Muscle of leg (tissue), 11 donors: ENCODE measurements around the gene TTC8. TPM values are rescaled to one million over a fixed set of nuclear protein-coding genes. Genes with fewer than 3 reads are reported as not detected.

ENCODE experiments used
- DNase-seq: peaks from one replicate; pipeline ENCODE4 v3.0.0; 2013
- H3K27ac ChIP-seq: one replicate; pipeline ENCODE4 v1.5.1; 2013; ENCODE audit warnings: mild to moderate bottlenecking, low read length, control low read depth
- H3K27me3 ChIP-seq: one replicate; pipeline ENCODE4 v1.6.1; 2013; ENCODE audit warnings: low read length; ENCODE audit not compliant: control insufficient read depth, insufficient read depth
- H3K36me3 ChIP-seq: one replicate; pipeline ENCODE4 v1.6.1; 2013; ENCODE audit warnings: low read length; ENCODE audit not compliant: control insufficient read depth, insufficient read depth
- H3K4me1 ChIP-seq: one replicate; pipeline ENCODE4 v1.6.1; 2013; ENCODE audit warnings: low read length; ENCODE audit not compliant: control insufficient read depth, insufficient read depth
- H3K4me3 ChIP-seq: one replicate; pipeline ENCODE4 v1.5.1; 2013; ENCODE audit warnings: low read length, control low read depth
- H3K9me3 ChIP-seq: replicated peaks from 2 replicates; pipeline ENCODE4 v1.6.1; 2013; ENCODE audit warnings: low read depth, low read length; ENCODE audit not compliant: control insufficient read depth
- WGBS: methylation state at CpG from one replicate; pipeline ENCODE4 v1.1.5; 2013; ENCODE audit warnings: missing lambda C conversion rate; ENCODE audit not compliant: insufficient coverage; 5-methylcytosine and 5-hydroxymethylcytosine counted together
- polyA plus RNA-seq, 8 donors: library from polyadenylated mRNA; unstranded; fragments of 120-200 nt; gene quantifications; one replicate each; pipeline versions ENCODE4 v1.2.1 to v1.2.3, GENCODE V29; 2013; ENCODE audit warnings: inconsistent platforms in 1 of 8, low replicate concordance in 1 of 8; ENCODE audit not compliant: insufficient read length in 8 of 8, insufficient read depth in 1 of 8
- total RNA-seq: library from RNA; stranded (reverse); fragments of 120-200 nt; gene quantifications from one replicate; pipeline ENCODE4 v1.2.4, GENCODE V29; 2013

TTC8 gene
- total and polyA plus RNA-seq, 9 donors: 14.4 to 19.2 (median 15.9) TPM

DNA sequence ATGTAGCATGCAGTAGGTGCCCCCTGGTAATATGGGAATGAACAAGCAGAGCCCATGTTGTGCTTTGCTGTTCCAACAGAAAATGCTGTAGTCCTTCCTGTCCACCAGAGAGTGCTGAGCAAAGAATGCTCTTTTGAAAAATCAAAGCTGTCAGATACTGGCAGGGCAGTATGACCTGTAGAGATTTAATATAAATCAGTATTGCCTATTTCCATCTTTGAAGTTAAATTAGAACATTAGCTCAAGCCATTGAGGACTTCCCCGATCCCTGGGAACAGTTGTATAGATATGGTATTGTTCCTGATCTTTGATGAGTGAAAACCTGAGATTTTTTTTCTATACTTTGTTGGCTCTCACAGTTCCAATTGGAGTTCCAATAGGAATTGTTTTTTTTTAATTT is 13.0 kb downstream of the TTC8 start:
- no peak for DNase-seq
- no CpG with 5 or more reads among the region's 1 CpG for WGBS
- Histone ChIP-seq H3K27me3 (no peaks in the 10 kb centered on the region), H3K4me1 (no peaks in the 10 kb centered on the region), H3K9me3 (no peaks in the 10 kb centered on the region), H3K36me3 (no peaks in the 10 kb centered on the region), H3K27ac (no peak overlapping the region), H3K4me3 (no peak overlapping the region)

DNA sequence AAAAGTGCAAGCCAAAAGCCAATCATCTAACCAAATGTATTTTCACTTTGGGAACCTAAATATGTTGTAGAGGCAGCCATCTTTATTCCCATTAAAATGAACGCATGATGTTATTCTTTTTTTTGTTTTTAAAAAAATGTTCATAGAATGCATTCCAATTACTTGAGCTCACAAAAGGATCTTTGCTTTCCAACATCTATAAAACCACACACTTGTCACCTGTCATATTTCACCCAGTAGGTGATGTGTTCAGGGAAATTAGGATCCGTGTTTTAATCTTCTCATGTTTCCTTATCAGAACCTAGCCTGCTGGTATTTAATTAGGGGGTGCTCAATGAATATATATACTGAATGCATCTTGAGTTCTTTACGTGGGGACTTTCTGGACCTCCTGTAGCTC is 13.6 kb downstream of the TTC8 start:
- Histone ChIP-seq H3K27me3 (no peaks in the 10 kb centered on the region), H3K4me3 (no peak overlapping the region), H3K36me3 (no peaks in the 10 kb centered on the region), H3K9me3 (no peaks in the 10 kb centered on the region), H3K27ac (no peak overlapping the region), H3K4me1 (no peaks in the 10 kb centered on the region)
- no peak for DNase-seq
- no CpG with 5 or more reads among the region's 3 CpGs for WGBS

DNA sequence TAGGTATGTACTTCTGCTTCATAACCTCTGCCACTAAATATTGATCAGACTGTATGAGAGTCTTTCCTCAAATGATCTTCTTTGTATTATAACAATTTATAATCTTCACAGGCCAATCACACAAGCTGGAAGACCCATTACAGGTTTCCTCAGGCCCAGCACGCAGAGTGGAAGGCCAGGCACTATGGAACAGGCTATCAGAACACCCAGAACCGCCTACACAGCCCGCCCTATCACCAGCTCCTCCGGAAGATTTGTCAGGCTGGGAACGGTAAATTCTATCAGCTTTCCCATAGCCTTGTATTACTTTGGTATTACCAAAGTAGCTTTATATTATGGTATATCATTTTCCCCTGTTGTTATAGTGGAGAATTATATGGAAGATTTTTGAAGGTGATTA is 16.5 kb downstream of the TTC8 start:
- H3K9me3 ChIP-seq: no peaks in the 10 kb centered on the region
- no peaks in the 10 kb centered on the region for H3K36me3 ChIP-seq
- 100% methylated on average over 1 of the region's 5 CpGs for WGBS
- no peak overlapping the region for H3K27ac ChIP-seq
- no peaks in the 10 kb centered on the region for H3K4me1 ChIP-seq
- no peaks in the 10 kb centered on the region for H3K27me3 ChIP-seq
- H3K4me3 ChIP-seq: no peak overlapping the region
- DNase-seq: no peak

DNA sequence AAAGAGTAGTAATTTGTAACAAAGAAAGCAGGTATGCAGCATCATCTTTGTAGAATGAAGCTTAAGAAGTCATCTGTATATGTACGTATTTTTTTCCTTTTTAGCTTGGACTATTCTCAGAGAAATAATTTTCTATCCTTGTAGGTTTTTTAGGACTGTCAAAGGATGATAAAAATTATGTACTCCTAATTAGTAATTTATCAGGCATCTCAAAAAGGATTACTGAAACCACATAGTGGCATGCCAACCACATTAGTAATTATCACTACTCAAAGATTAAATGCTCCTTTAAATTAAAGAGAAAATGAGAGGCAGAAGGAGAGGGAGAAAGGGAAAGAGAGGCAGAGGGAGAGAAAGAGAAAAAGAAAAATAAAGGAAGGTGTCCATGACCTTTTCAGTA is 17.3 kb downstream of the TTC8 start:
- no peaks in the 10 kb centered on the region for H3K9me3 ChIP-seq
- H3K27me3 ChIP-seq: no peaks in the 10 kb centered on the region
- no peak for DNase-seq
- H3K36me3 ChIP-seq: no peaks in the 10 kb centered on the region
- no peak overlapping the region for H3K27ac ChIP-seq
- no peak overlapping the region for H3K4me3 ChIP-seq
- no CpG with 5 or more reads among the region's 1 CpG for WGBS
- H3K4me1 ChIP-seq: no peaks in the 10 kb centered on the region

DNA sequence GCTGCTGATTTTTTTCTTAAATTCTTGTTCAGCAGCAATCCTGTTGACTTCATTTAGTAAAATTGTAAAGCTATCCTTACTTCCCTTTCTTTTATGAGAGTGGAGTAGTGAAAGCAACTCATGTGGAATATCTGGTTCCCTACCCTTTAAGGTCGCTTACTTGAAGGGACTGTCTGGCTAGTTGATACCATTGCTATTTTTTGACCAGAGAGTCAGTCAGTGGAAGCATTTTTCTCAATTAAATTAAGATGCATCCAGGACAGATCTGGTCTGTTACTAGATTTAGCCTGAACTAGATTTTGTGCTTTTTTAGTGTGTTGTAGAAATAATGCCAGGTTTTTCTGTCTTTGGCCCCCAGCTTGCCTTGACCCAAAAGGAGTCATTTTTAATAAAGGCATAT is 18.0 kb downstream of the TTC8 start:
- no CpG with 5 or more reads among the region's 1 CpG for WGBS
- Histone ChIP-seq H3K4me3 (no peak overlapping the region), H3K36me3 (no peaks in the 10 kb centered on the region), H3K4me1 (no peaks in the 10 kb centered on the region), H3K27me3 (no peaks in the 10 kb centered on the region), H3K27ac (no peak overlapping the region), H3K9me3 (no peaks in the 10 kb centered on the region)
- no peak for DNase-seq

DNA sequence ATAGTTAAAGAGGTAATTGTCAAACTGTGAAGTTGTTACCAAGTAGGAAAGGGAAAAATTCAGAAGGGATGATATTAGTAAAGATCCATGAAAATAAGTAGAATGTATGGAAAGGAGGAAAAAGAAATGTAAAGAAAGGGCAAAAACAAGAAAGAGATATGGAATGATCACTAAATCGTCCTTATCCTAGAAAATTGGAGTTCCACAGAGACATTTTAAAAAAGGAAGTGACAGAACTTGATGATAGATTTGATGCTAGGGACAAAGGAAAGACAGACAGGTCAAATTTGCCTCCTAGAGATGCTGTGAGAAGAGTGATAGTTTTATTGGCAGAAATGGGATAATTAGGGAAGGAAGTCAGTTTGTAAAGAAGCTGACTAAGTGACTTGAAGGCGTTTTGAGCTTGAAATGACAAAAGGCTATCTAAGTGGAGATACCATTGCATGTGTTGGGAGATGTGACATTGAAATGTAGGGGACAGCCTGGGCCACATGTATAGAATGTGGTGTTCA is 20.6 kb downstream of the TTC8 start:
- Histone ChIP-seq H3K4me3 (no peak overlapping the region), H3K9me3 (no peaks in the 10 kb centered on the region), H3K27ac (no peak overlapping the region), H3K27me3 (no peaks in the 10 kb centered on the region), H3K36me3 (no peaks in the 10 kb centered on the region), H3K4me1 (no peaks in the 10 kb centered on the region)
- WGBS: 69% methylated on average over 2 of the region's 2 CpGs
- DNase-seq: no peak

DNA sequence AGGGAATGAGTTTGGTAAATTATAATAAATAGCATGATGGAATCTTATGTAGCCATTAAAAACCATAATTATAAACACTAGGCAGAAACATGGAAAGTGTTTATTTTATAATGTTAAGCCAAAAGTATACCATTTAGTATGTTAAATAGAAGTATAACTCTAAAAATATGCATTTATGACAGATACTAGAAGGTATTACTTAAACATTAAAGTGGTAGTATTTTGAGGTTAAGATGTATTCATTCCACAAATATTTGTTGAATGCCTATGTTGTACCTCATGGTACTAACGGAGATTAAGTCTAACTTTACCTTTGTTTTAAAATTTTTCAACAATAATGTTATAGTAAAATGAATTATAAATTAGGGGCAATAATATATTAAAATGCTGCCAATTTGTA is 24.1 kb downstream of the TTC8 start:
- no CpG with 5 or more reads among the region's 1 CpG for WGBS
- Histone ChIP-seq H3K27me3 (no peaks in the 10 kb centered on the region), H3K36me3 (peaks cover 3% of the 10 kb centered on the region), H3K4me1 (no peaks in the 10 kb centered on the region), H3K9me3 (no peaks in the 10 kb centered on the region), H3K4me3 (no peak overlapping the region), H3K27ac (no peak overlapping the region)
- no peak for DNase-seq

DNA sequence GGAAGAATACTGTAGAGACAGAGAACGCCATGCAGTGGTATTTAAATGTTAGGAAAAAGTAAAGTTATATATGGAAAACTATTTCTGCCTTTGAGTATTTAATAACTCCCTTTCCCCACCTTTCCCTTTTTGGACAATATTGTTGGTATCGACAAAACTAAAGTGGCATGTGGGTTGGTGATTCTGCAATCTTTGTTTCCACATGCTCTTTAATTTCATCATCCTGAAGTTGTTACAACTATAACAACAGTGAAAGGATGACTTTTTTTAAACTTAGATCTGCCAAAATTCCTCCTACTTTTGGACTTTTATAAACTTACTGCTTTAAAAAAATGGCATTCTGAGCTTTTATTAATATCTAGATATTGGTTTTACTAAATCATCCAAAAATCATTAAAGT is 25.3 kb downstream of the TTC8 start:
- Histone ChIP-seq H3K4me1 (no peaks in the 10 kb centered on the region), H3K9me3 (no peaks in the 10 kb centered on the region), H3K4me3 (no peak overlapping the region), H3K27me3 (no peaks in the 10 kb centered on the region), H3K36me3 (peaks cover 4% of the 10 kb centered on the region), H3K27ac (no peak overlapping the region)
- no CpG with 5 or more reads among the region's 2 CpGs for WGBS
- DNase-seq: no peak

DNA sequence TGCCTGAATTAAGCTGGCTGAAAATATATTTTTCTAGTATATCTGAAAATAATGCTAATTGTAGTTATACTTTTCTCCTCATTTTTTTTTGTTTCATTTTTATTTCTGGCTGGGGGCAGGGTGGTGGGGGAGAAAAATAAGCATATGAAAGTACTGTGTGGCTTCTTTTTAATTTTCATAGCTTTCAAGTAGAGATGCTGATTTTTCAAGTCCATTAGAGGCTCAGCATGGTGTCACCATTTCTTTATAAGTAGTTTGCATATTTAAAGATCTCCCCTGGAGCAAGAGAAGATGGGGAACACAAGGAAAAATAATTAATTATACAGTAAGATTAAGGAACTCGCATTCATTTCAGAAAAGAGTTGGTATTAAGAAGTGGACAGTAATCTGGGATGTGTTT is 27.1 kb downstream of the TTC8 start:
- H3K4me1 ChIP-seq: no peaks in the 10 kb centered on the region
- no peak overlapping the region for H3K27ac ChIP-seq
- H3K27me3 ChIP-seq: no peaks in the 10 kb centered on the region
- peaks cover 8% of the 10 kb centered on the region for H3K36me3 ChIP-seq
- no peak overlapping the region for H3K4me3 ChIP-seq
- H3K9me3 ChIP-seq: no peaks in the 10 kb centered on the region
- no CpG with 5 or more reads among the region's 1 CpG for WGBS
- DNase-seq: no peak

DNA sequence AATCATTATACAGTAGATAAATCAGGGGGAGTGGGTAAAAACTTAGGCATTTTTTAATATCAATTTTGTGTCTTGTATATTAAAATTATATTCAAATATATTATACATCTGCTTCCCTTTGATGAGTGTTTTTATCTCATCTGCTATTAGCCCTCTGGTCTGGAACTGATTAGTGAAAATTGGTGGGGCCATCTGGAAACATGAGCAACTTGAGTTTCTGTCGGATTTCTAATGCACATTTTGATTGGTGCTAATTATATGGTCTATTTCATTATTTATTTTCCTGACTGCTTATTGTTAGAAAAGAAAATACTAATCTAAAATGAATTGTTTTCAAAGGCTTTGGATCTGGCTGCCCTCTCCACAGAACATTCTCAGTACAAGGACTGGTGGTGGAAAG is 28.2 kb downstream of the TTC8 start:
- no peaks in the 10 kb centered on the region for H3K9me3 ChIP-seq
- no peaks in the 10 kb centered on the region for H3K27me3 ChIP-seq
- no peak for DNase-seq
- H3K36me3 ChIP-seq: peaks cover 8% of the 10 kb centered on the region
- H3K27ac ChIP-seq: no peak overlapping the region
- no peaks in the 10 kb centered on the region for H3K4me1 ChIP-seq
- no CpG with 5 or more reads among the region's 1 CpG for WGBS
- H3K4me3 ChIP-seq: no peak overlapping the region

DNA sequence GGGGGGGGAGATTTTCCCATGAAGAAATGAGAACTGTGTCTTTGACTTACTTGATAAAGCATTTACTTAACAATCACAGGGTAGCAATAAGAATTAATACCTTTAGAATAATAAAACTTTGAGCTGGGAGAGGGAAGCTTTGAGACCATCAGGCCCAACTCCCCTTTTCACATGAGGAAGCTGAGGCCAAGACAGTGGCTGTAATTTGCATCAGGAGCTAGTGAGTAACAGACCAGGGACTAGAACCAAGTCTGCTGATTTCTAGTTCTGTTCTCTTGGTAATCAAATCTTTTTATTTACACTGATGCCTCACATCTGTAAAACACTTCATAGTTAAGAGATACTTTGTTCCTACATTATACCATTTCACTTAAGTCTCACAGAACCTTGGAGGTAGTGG is 28.7 kb downstream of the TTC8 start:
- peaks cover 8% of the 10 kb centered on the region for H3K36me3 ChIP-seq
- DNase-seq: peak; percentile 15
- no peak overlapping the region for H3K27ac ChIP-seq
- no peaks in the 10 kb centered on the region for H3K4me1 ChIP-seq
- no peak overlapping the region for H3K4me3 ChIP-seq
- H3K27me3 ChIP-seq: no peaks in the 10 kb centered on the region
- H3K9me3 ChIP-seq: no peaks in the 10 kb centered on the region
